Measurements from ENCODE around the gene MED13L.

DNA sequence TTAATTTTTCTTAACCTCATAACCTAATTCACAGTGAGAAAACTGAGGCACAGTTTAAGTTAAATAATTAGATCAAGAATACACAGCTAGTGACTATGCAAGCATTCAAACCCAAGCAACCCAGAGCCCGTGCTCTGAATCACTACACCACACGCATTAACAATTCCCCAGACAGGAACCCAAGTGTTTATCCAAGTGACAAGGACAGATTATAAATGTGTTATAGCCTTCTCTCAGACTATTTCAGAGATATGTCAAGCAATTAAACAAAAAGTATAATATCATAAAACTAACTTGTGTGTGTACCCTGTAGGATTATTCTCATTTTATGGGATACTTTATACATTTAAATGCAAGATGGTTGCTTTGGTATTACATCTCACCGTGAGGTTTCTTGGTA, 43.8 kb downstream of the MED13L start:
- TF ChIP-seq, protein P1, sequence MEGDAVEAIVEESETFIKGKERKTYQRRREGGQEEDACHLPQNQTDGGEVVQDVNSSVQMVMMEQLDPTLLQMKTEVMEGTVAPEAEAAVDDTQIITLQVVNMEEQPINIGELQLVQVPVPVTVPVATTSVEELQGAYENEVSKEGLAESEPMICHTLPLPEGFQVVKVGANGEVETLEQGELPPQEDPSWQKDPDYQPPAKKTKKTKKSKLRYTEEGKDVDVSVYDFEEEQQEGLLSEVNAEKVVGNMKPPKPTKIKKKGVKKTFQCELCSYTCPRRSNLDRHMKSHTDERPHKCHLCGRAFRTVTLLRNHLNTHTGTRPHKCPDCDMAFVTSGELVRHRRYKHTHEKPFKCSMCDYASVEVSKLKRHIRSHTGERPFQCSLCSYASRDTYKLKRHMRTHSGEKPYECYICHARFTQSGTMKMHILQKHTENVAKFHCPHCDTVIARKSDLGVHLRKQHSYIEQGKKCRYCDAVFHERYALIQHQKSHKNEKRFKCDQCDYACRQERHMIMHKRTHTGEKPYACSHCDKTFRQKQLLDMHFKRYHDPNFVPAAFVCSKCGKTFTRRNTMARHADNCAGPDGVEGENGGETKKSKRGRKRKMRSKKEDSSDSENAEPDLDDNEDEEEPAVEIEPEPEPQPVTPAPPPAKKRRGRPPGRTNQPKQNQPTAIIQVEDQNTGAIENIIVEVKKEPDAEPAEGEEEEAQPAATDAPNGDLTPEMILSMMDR (IDR thresholded peaks at IDR 0.05): no peak
- no peak for TF ChIP-seq ZFX (IDR thresholded peaks at IDR 0.05; ENCODE audit: borderline replicate concordance)

Data from 22Rv1 (cell line).